Measurements from ENCODE around the gene SNIP1.
"Not testable (repeated sequence)": the region's sequence is repeated elsewhere in the genome, so short reads cannot be mapped to it uniquely, and the experiment has no call there.

The SNIP1 gene

DNA sequence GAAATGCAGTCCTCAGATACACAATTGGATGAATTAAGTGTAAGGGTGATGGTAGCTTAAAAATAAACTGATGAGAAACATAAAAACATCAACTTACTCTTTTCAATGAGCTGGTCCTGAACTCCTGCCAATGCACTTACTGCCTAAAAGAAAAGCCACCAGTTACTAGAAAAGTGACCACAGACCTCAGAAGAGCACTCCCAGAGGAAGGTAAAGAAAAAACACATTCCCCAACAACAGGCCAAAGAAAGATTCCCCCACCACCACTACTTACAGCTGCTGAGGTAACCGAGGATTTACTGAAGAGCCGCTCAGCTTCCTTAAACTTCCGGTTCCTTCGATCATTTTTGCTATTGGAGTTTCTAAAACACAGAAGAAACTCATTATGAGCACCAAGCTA lies 44.9 kb downstream of the SNIP1 start:
- DNase-seq, result no peak

DNA sequence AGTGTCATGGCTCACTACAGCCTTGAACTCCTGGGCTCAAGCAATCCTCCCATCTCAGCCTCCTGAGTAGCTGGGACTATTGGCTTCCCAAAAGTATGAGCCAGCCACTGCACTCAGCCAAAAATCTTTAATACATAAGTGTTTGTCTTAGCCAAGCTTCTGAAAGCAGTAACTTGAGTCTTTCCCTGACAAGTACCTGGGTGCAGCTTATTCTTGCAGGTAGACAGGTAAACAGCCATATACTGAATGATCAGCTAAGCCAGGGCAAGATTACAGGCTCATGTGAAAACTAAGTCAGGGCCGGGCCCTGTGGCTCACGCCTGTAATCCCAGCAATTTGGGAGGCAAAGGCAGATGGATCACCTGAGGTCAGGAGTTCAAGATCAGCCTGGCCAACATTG lies 47.4 kb downstream of the SNIP1 start:
- no peak for DNase-seq

DNA sequence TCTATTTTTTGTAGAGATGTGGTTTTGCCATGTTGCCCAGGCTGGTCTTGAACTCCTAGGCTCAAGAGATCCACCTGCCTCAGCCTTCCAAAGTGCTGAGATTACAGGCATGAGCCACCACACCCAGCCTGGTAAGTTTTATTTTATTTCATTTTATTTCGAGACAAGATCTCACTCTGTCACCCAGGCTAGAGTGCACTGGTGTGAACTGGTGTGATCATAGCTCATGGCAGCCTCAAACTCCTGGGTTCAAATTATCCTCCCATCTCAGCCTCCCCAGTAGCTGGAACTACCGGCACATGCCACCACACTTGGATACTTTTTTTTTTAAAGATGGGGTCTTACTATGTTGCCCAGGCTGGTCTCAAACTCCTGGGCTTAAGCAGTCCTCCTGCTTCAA lies 51.3 kb downstream of the SNIP1 start:
- DNase-seq, result not testable (repeated sequence)

DNA sequence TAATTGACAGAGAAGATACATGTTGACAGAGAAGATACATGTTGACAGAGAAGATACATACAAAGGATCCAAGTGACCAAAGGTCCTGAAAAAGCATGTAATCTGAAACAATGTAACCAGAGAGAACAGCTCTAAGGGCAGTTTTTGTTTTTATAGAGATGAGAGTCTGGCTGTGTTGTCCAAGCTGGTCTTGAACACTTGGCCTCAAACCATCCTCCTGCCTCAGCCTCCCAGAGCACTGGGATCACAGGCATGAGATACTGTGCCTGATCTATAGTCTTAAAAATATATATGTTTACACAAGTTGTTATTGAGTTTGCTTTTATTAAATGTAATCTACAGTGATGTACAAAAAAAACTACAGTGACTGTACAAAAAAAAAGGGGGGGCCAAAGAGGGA lies 52.0 kb downstream of the SNIP1 start:
- DNase-seq, result no peak

DNA sequence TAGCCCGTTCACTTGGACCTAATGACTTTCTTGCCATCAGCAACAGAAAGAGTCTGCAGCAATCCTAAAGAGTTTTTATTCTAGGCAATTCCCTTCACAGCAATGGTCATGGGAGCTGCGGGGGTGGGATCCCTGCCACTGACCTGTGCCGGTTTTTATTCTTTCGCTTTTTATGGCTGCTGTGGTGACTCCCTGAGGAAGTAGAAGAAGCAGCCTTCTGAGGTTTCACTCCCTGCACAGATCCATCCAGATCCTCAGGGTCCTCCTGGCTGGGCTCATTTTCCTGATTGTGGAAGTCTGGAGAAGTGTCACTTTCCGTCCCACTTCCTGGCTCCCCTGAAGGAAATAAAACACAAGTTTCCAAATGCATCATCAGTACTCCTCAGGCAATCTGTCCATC lies 52.4 kb downstream of the SNIP1 start:
- DNase-seq, result no peak

DNA sequence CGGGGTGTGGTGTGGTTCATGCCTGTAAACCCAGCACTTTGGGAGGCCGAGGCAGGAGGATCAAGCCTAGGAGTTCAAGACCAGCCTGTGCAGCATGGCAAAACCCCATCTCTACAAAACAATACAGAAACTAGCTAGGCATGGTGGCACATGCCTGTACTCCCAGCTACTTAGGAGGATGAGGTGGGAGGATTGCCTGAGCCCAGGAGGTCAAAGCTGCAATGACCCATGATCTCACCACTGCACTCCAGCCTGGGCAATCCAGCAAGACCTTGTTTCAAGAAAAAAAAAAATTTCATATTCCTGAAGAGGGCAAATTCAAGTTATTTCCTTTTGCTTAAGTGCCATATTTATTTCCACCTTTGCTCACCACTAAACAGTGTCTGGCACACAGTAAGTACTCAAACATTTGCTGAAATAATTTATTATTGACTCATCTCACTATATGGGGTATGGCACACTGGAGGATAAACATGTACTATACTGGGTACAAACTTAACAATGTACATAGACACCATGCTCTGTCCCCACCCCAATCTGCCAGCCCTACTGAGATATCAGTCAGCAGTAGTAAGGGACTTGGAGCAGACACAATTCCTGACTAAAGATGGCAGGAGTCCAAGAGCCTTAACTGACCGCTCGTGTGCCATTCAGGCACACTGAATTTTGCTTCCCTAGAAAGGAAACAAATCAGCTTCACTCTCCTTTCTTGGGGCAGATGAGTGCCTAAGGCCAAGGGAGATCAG lies 55.0 kb downstream of the SNIP1 start:
- peak; percentile 49 for DNase-seq

DNA sequence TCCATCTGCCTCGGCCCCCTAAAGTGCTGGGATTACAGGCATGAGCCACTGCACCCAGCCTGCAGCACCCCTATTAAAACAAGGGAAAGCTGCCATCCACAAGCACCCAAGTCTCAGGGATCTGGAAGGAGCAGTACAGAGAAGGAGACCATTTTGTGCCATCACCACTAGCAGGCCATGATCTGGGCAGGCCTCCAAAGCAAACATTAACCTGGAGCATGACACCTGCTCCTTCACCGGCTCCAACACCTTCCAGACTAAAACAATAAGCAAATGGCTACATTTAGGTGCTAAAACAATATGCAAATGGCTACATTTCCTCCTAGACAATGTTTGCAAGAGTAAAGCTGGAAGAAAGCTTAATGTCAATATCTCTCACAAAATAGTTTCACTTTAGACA lies 56.3 kb downstream of the SNIP1 start:
- peak; percentile 87 for DNase-seq

DNA sequence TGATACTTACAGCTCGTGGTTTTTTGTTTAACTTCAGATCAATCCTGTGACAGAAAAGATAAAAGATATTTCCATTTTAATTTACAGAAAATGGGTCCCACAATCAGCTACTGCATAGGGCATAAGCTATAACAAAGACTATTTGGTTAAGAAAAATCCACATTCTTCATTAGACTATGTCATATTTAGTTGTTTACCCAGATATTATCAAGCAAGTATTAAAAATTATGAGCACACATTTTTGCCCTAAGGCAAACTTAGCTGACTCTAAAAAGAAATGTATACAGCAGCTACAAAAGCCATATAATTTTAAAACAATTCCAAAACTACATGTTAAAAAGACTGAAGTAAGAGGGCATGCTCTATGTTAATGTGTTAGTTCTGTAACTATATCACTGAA lies 58.2 kb downstream of the SNIP1 start:
- DNase-seq, result no peak

DNA sequence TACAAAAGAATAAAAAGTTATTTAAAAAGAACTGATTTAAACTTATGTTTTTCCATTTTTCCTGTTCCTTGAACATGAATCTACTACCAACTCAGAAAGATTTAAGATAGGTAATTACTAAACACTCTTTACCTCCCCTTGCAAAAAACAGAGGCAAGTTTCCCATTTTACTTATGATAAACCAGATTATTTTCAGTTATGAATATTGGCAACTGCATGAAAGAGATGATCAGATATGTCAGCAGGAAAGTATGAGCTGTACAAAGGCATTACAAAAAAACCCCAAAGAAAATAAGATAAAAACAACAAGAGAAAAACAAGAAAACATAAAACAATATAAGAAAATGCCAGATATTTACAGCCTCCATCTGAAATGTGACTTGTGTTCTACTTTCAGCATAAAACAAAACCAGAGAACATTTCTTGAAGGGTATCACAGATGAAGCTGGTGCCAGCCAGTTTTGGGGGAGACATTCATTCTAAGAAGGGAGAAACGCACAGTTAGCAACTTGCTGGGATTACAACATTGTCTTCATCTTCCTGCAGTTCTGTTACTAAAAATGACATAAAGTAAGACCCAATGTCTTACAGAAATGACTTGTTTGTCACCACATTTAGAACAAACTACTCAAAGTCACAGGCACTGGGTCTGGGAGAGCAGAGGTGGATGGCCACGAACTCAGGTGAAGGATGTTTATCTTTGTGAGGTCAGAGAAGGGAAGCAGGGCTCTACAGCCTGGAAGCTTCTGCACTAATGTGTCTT lies 60.6 kb downstream of the SNIP1 start:
- DNase-seq, result no peak

DNA sequence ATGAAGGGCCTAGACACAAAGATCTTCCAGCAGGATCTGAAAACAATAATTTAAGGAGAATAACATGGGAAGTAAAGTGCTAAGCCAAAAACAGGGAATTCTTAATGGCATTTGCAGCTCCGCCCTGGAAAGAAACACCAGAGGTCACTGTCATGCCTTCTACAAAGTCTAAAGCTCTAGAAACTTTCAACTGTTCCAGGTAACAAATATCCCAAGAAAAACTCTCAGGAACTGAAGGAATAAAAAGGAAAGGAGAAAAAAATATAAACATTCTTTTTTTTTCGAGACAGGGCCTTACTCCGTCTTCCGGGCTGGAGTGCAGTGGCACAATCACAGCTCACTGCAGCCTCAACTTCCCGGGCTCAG lies 66.5 kb downstream of the SNIP1 start:
- no peak for DNase-seq

DNA sequence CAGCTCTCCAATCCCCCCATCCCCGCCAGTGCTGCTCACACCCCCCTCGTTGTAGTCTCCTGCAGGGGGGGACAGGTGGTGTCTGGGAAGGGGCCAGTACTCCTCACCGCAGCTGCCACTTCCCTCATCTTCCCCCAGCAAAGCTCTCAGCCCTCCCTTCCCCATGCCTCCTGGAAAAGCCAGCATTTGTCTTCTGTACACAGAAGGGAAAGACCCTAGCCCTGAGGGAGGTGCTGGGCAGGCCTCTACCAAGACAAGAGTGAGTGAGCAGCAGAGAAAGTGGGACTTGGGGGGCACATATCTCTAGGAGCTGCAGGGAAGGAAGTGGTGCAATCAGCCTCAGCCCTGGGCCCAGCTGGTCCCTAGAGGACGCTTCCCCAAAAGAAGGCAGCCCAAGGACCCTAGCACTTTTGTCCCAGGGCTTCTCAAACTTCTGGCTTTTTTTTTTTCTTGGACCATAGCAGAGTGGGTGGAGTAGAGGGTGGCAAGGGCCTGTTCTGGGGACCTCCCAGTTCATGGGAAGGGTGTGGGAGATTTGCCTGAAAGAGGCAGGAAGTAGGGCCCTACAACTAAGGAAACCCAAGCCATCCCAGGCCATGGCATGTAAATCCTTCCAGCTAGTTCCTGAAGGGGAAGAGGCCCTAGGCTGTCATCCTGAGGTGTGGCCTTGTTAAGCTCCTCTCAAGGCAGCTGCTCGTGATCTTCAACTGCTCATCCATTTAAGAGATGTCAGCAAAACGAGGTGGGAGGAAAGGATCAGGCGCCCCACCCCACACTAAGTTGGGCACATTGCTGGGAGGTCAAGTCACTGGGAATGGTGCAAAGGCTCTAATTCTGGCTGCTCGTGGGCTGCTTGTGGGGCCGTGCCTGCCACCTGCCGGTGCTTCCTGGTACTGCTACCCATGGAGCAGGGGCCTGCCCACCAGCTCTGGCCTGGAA lies 67.1 kb downstream of the SNIP1 start:
- DNase-seq, result peak; percentile 42

DNA sequence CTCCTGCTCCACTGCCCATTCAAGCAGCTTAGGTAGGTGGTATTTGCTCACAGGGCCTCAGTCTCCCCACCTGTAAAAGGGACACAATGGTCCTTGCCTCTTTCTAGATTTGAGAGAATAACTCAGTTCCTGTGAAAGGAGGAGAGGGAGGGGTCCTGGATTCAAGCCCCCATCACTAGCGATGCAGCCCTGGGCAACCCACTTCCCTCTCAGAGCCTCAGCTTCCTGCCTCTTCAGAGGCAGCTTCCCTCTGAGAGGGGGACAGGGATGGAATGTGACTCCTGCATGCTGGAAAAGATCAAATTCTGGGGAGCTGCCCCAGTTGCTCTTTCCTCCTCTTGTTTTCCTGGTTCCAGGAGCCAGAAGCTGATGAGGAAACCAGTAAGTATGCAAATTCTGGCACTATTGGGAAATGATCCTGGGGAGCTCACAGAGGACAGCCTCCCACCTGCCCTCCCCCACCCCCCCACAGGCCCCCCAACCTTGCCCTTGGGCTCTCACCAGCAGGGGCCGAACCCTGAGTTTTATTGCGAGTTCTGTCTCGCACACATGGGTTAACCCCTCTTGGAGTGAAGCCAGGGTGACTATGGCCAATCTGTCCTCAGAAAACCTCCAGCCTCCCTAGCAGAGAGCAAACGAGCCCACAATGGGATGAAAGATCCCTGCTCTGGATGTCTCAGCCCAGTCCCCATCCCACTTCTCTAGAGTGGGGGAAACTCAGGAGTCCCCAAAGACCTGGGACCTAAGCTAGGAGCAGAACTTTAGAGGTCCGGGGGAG lies 68.0 kb downstream of the SNIP1 start:
- no peak for DNase-seq
